Heart right ventricle (tissue), 16 donors: ENCODE measurements around the gene MGST3. TPM values are rescaled to one million over a fixed set of nuclear protein-coding genes. Genes with fewer than 3 reads are reported as not detected.

Experiments used
- ATAC-seq, 8 donors: fragments of 200-7000 bp; cut with Tn5 transposase; one replicate each; pipeline ENCODE4 v1.9.1; 2020; ENCODE audit warnings: mild to moderate bottlenecking in 8 of 8, moderate library complexity in 8 of 8, moderate number of reproducible peaks in 1 of 8
- DNase-seq, 2 donors: peaks; one replicate each; pipeline ENCODE4 v3.0.0-alpha.2; 2020
- H3K27ac ChIP-seq, 10 donors: fragments of 200-600 bp; sonication (generic) in 2 of 10; one replicate each; pipeline versions ENCODE4 v1.5.0 to v1.8.0; 2020 to 2022; ENCODE audit warnings: mild to moderate bottlenecking in 3 of 10
- H3K27me3 ChIP-seq, 7 donors: fragments of 200-600 bp; one replicate each; pipeline ENCODE4 v1.8.0; 2021 to 2022; ENCODE audit warnings: mild to moderate bottlenecking in 2 of 7
- H3K36me3 ChIP-seq, 9 donors: fragments of 200-600 bp; sonication (generic) in 1 of 9; one replicate each; pipeline versions ENCODE4 v1.5.0 to v1.8.0; 2020 to 2022; ENCODE audit warnings: mild to moderate bottlenecking in 2 of 9
- H3K4me1 ChIP-seq, 9 donors: fragments of 200-600 bp; sonication (generic) in 1 of 9; one replicate each; pipeline versions ENCODE4 v1.5.0 to v1.8.0; 2020 to 2022; ENCODE audit warnings: mild to moderate bottlenecking in 4 of 9
- H3K4me3 ChIP-seq, 10 donors: fragments of 200-600 bp; sonication (generic) in 2 of 10; one replicate each; pipeline versions ENCODE4 v1.5.0 to v1.8.0; 2020 to 2022; ENCODE audit warnings: mild to moderate bottlenecking in 7 of 10, moderate library complexity in 2 of 10
- H3K9me3 ChIP-seq, 11 donors: fragments of 200-600 bp in 10 of 11; sonication (generic) in 2 of 11; one replicate each; pipeline versions ENCODE4 v1.5.0 to v1.8.0; 2013 to 2022; ENCODE audit warnings: mild to moderate bottlenecking in 2 of 11, control low read depth in 1 of 11, moderate library complexity in 1 of 11
- WGBS, 2 donors: extraction: QIAGEN DNeasy Blood & Tissue Kit; methylation state at CpG; one replicate each; pipeline ENCODE4 v1.1.7; 2013; ENCODE audit warnings: inconsistent platforms in 1 of 2; 5-methylcytosine and 5-hydroxymethylcytosine counted together
- intact Hi-C, 10 donors: fragments of 100-400 bp; cut with DNase I; formaldehyde crosslinking; loops; one replicate each; pipeline versions ENCODE4 v1.11.1 to v1.14.2; 2022
- polyA plus RNA-seq, 2 donors: library from polyadenylated mRNA; stranded (reverse); fragments of 200-250 nt; gene quantifications; one replicate each; pipeline ENCODE4 v1.2.3, GENCODE V29; 2013
- total RNA-seq, 10 donors: library from RNA; stranded (reverse); fragmentation: NEBNext Ultra II Directional in 3 of 10; extraction: Animal tissue kit (Norgen Biotek cat#: 25700) in 3 of 10; gene quantifications; one replicate each; pipeline versions ENCODE4 v1.2.1 to v1.2.4, GENCODE V29; 2021 to 2023
- TF ChIP-seq, protein P1 (sequence below), 9 donors: fragments of 200-600 bp; sonication (generic) in 2 of 9; IDR thresholded peaks; one replicate each; pipeline versions ENCODE4 v1.5.0 to v1.8.0; 2021 to 2022; ENCODE audit warnings: antibody characterized with exemption in 9 of 9, mild to moderate bottlenecking in 5 of 9, moderate library complexity in 1 of 9
- donor health status: Arrhythmogenic right ventricular cardiomyopathy.
- donor health status: ischemic (EF 13 %, LVEDD 7.1; RV severe dilation, severe dysfunction).
- donor health status: healthy with polysubstance abuse.
- donor health status: DM: no; HTN: yes; CAD: no.
- donor health status: DM: no; HTN: no; CAD: no.
- donor health status: ischemic (EF 25% LVEDD 6.9; RV normal size, moderate dysfunction).
- donor health status: ischemic (EF 25% LVEDD 5.7; RV mildly dilated, moderate dysfunction).
- donor health status: healthy.
- donor health status: DM: yes; HTN: yes; CAD: no.
- donor health status: Ischemic cardiomyopathy.
- donor health status: ischemic (EF 35%, LVEDD 5.7; RV mildly dilated, moderate dysfunction).
- donor health status: nonischemic (EF 11% LVEDD 7.7; RV severe dilation, severe dysfunction).
- donor health status: DM: yes; HTN: yes; CAD: no.
- donor health status: PGD.
- donor health status: ischemic (EF 29% LVEDD 5.4; RV normal size, mild dysfunction).
- donor health status: nonischemic (EF 23%, LVEDD 6.1; RV moderate dilation, normal function).

The MGST3 gene
- total and polyA plus RNA-seq, 12 donors = 425 to 1,002 (median 838) TPM

DNA sequence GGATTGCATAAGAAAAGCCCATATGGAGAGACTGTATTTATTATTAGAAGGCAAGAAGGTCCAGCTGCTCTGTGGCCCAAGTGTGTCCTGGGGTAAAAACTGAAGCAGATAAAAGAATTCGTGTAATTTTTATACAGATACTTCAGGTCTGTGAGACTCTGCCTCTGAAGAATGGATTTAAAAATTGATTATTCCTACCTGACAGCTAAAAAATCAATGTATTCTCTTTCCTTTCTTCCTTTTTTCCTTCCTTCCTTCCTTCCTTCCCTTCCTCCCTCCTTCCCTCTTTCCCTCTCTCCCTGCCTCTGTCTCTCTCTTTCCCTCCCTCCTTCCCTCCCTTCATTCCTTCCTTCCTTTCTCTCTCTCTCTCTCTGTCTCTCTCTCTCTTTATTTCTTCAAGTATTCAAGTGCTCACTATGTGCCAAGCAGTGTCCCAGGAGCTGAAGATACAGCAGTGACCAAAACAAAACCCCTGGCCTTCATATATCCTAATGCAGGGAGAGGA is 11.3 kb upstream of the MGST3 start:
- Histone ChIP-seq H3K4me3 (no peak overlapping the region), H3K4me1 (no peaks in the 10 kb centered on the region), H3K9me3 (no peaks in the 10 kb centered on the region), H3K36me3 (no peaks in the 10 kb centered on the region), H3K27me3 (no peaks in the 10 kb centered on the region), H3K27ac (no peak overlapping the region)
- no peak for ATAC-seq
- WGBS, 2 donors = 67 to 70% methylated on average over 1 of the region's 1 CpG
- TF ChIP-seq, protein P1, sequence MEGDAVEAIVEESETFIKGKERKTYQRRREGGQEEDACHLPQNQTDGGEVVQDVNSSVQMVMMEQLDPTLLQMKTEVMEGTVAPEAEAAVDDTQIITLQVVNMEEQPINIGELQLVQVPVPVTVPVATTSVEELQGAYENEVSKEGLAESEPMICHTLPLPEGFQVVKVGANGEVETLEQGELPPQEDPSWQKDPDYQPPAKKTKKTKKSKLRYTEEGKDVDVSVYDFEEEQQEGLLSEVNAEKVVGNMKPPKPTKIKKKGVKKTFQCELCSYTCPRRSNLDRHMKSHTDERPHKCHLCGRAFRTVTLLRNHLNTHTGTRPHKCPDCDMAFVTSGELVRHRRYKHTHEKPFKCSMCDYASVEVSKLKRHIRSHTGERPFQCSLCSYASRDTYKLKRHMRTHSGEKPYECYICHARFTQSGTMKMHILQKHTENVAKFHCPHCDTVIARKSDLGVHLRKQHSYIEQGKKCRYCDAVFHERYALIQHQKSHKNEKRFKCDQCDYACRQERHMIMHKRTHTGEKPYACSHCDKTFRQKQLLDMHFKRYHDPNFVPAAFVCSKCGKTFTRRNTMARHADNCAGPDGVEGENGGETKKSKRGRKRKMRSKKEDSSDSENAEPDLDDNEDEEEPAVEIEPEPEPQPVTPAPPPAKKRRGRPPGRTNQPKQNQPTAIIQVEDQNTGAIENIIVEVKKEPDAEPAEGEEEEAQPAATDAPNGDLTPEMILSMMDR (IDR thresholded peaks at IDR 0.05) = no peak
- intact Hi-C loops = no loop called here
- DNase-seq = no peak

DNA sequence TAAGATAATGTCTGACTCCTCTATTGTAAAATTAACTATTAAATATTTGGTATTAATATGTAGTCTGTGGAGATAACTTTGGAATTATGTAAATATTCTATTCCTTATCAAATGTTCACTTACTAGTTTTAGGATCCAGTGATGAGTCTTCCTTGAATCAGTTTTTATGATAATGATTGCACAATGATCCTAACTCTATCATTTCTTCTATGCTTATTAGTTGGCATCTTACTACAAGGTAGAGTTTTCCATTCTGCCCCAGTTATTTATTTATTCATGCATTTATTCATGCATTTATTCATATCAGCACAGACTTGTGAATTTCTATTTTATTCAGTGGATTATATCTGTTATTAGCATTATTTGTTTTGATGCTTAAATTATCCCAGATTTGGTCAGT is 7.4 kb upstream of the MGST3 start:
- ATAC-seq = no peak
- H3K4me3 ChIP-seq = no peak overlapping the region
- H3K9me3 ChIP-seq = no peaks in the 10 kb centered on the region
- no peak for DNase-seq
- TF ChIP-seq, protein P1 (IDR thresholded peaks at IDR 0.05) = no peak
- H3K27me3 ChIP-seq = no peaks in the 10 kb centered on the region
- no peak overlapping the region for H3K27ac ChIP-seq
- peaks cover 0 to 2% (median 0%) of the 10 kb centered on the region in 9 donors for H3K4me1 ChIP-seq
- H3K36me3 ChIP-seq = no peaks in the 10 kb centered on the region
- intact Hi-C loops = no loop called here

DNA sequence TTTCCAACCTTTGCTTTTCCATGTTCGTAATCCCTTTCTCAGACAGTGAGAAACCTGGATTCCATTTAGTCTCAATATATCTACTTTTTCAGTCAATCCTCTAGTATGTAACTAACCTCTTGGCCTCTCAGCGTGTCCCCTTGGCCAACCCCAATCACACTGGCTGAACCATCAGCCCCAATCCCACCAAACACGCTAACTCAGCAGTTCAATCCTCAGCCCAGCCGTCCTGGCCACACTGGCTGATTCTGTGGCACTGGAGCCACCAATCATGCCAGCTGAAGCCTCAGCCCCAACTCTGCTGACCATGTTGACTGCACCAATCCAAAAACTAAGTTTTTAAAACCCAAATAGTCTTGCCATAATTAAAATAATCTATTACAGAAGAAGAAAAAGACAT is 6.6 kb upstream of the MGST3 start:
- no peaks in the 10 kb centered on the region for H3K9me3 ChIP-seq
- H3K4me3 ChIP-seq = no peak overlapping the region
- intact Hi-C loops = no loop called here
- no peak for ATAC-seq
- no peak for DNase-seq
- H3K36me3 ChIP-seq = no peaks in the 10 kb centered on the region
- TF ChIP-seq, protein P1 (IDR thresholded peaks at IDR 0.05) = no peak
- WGBS, 2 donors = 88 to 90% methylated on average over 4 of the region's 4 CpGs
- H3K27me3 ChIP-seq = no peaks in the 10 kb centered on the region
- H3K4me1 ChIP-seq = peaks cover 0 to 7% (median 0%) of the 10 kb centered on the region in 9 donors
- no peak overlapping the region for H3K27ac ChIP-seq

DNA sequence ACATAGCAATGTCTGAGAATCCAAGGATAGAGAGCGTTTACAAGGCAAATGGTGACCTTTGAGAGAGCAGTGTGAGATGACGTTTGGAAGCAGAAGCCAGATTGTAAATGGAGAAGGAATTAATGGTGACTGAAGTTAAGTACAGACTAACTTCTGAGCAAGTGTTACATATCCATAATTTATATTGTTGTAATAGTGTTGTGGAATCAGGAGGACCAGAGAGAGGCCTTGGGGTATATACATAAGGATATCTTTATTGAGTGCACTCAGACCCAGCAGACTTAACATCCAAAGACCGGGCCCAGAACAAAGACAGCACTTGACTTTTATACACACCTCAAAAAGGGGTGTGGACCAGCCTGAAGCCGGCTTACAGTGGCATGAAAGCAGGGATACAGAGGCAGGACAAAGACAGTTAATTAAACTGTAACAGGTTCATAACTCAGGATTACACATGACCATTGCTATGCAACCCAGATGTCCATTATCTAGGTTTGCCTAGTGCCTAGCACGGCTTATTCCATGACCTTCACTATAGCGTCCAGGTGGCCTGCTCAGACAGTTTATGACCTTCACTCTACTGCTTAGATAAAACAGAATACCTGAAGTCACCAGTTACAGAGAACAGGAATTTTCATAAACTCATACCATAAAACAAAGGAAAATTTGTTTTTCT is 2.7 kb upstream of the MGST3 start:
- intact Hi-C loops = loop anchor here in 1 of 10 donors (5.0 kb wide), 1 partner anchor 69 kb away; the partner anchor contains the start of gene ALDH9A1
- Histone ChIP-seq H3K9me3 (no peaks in the 10 kb centered on the region), H3K4me1 (peaks cover 0 to 25% (median 12%) of the 10 kb centered on the region in 9 donors), H3K27ac (peak overlapping the region in 1 of 10 donors; percentile 17), H3K4me3 (no peak overlapping the region), H3K27me3 (no peaks in the 10 kb centered on the region), H3K36me3 (no peaks in the 10 kb centered on the region)
- DNase-seq = no peak
- no peak for ATAC-seq
- WGBS, 2 donors = 57 to 69% methylated on average over 6 of the region's 6 CpGs
- TF ChIP-seq, protein P1 (IDR thresholded peaks at IDR 0.05) = no peak
